A673 (cell line): ENCODE measurements around the gene ADARB2. TPM values are rescaled to one million over a fixed set of nuclear protein-coding genes. Genes with fewer than 3 reads are reported as not detected.

ENCODE experiments used
- BruUV-seq: library from RNA; stranded (reverse); fragments of 400-500 nt; replicated peaks from 2 replicates; lab custom pipeline; 2021; lab: Mats Ljungman, UMichigan
- CTCF ChIA-PET: fragments of 300-600 bp; sonication (Branson Sonifier 250); formaldehyde crosslinking; loops from one replicate; lab custom pipeline; 2022; ENCODE audit warnings: antibody characterized with exemption; lab: Charles Lee
- POLR2A ChIA-PET: fragments of 300-600 bp; sonication (Branson Sonifier 250); formaldehyde crosslinking; loops from one replicate; lab custom pipeline; 2022; ENCODE audit warnings: antibody characterized with exemption; ENCODE audit not compliant: low non-redundant PET; lab: Charles Lee
- DNase-seq: peaks from one replicate; pipeline ENCODE4 v3.0.0-alpha.2; 2015; ENCODE audit warnings: low spot score
- H3K27ac ChIP-seq: fragments of 200-600 bp; sonication (generic); 2 replicates; pipeline ENCODE4 v1.5.1; 2016; ENCODE audit warnings: mixed run types, low read depth, mild to moderate bottlenecking, mixed read lengths, antibody characterized with exemption, low read length; ENCODE audit not compliant: poor library complexity, severe bottlenecking
- H3K27me3 ChIP-seq: fragments of 200-600 bp; sonication (generic); replicated peaks from 2 replicates; pipeline ENCODE4 v1.6.1; 2017; ENCODE audit warnings: mixed run types, low read depth, mild to moderate bottlenecking, mixed read lengths, antibody characterized with exemption, low read length; ENCODE audit not compliant: insufficient read depth, poor library complexity
- H3K36me3 ChIP-seq: fragments of 200-600 bp; sonication (generic); 2 replicates; pipeline ENCODE4 v1.6.1; 2016; ENCODE audit warnings: mixed run types, mild to moderate bottlenecking, mixed read lengths, antibody characterized with exemption, low read length; ENCODE audit not compliant: insufficient read depth, poor library complexity, severe bottlenecking
- H3K4me1 ChIP-seq: fragments of 200-600 bp; sonication (generic); 2 replicates; pipeline ENCODE4 v1.6.1; 2017; ENCODE audit warnings: mixed run types, mild to moderate bottlenecking, mixed read lengths, antibody characterized with exemption, low read length; ENCODE audit not compliant: insufficient read depth, poor library complexity, severe bottlenecking
- H3K4me3 ChIP-seq: fragments of 200-600 bp; sonication (generic); 2 replicates; pipeline ENCODE4 v1.5.1; 2016; ENCODE audit warnings: low read depth, mixed run types, mild to moderate bottlenecking, mixed read lengths, low read length; ENCODE audit not compliant: poor library complexity, severe bottlenecking
- H3K9me3 ChIP-seq: fragments of 200-600 bp; sonication (generic); 2 replicates; pipeline ENCODE4 v1.6.1; 2016; ENCODE audit warnings: mixed run types, low read depth, mild to moderate bottlenecking, mixed read lengths, antibody characterized with exemption, low read length; ENCODE audit not compliant: poor library complexity, severe bottlenecking
- CTCF ChIP-seq: fragments of 300-800, 200-600 bp; sonication (generic); conservative IDR thresholded peaks from 2 replicates; pipeline ENCODE4 v1.5.1; 2017; ENCODE audit warnings: low read depth, mild to moderate bottlenecking, antibody characterized with exemption, low read length, moderate library complexity, mixed read lengths
- EZH2 ChIP-seq: fragments of 200-600 bp; sonication (generic); IDR thresholded peaks from 2 replicates; pipeline ENCODE4 v1.6.1; 2017; ENCODE audit warnings: borderline replicate concordance, low read depth, mild to moderate bottlenecking, mixed read lengths, antibody characterized with exemption, low read length; ENCODE audit not compliant: poor library complexity, severe bottlenecking
- intact Hi-C: fragments of 100-400 bp; cut with micrococcal nuclease; formaldehyde crosslinking; loops from one replicate; pipeline ENCODE4 v1.10.0; 2022; ENCODE audit not compliant: unreplicated experiment
- total RNA-seq: library from RNA; stranded (reverse); gene quantifications from 2 replicates; pipeline ENCODE4 v1.2.3, GENCODE V29; 2021

Gene ADARB2
- total RNA-seq, 1 experiment from 2014 or later: not detected

GRCh38 chr10:1196656-1197055 lies 540.7 kb downstream of the ADARB2 start:
- Histone ChIP-seq H3K4me3 (no peak overlapping the region), H3K36me3 (no peaks in the 10 kb centered on the region), H3K4me1 (no peaks in the 10 kb centered on the region), H3K27me3 (peaks cover 93% of the 10 kb centered on the region), H3K9me3 (no peaks in the 10 kb centered on the region), H3K27ac (no peak overlapping the region)
- DNase-seq: no peak
- BruUV-seq: no TSS peak
- no peak for TF ChIP-seq CTCF
- TF ChIP-seq EZH2: no peak
- intact Hi-C loops: no loop called here
- ChIA-PET POLR2A (no interaction called here), CTCF (no interaction called here)

- Histone ChIP-seq H3K27ac (no peak overlapping the region), H3K4me3 (no peak overlapping the region), H3K27me3 (peaks cover 92% of the 10 kb centered on the region), H3K36me3 (no peaks in the 10 kb centered on the region), H3K4me1 (no peaks in the 10 kb centered on the region), H3K9me3 (no peaks in the 10 kb centered on the region)
- intact Hi-C loops: no loop called here
- no TSS peak for BruUV-seq
- CTCF ChIA-PET: no interaction called here
- POLR2A ChIA-PET: interaction anchor here (0.6 kb wide), 1 partner anchor 8 kb away, joined by 5 read pairs; no protein-coding TSS in a partner anchor
- TF ChIP-seq CTCF: no peak
- TF ChIP-seq EZH2: no peak
- no peak for DNase-seq
These were observed 541.5 kb downstream of the ADARB2 start for GRCh38 chr10:1195828-1196227.

GRCh38 chr10:1194161-1194560 lies 543.2 kb downstream of the ADARB2 start:
- no peak for DNase-seq
- no TSS peak for BruUV-seq
- peaks cover 84% of the 10 kb centered on the region for H3K27me3 ChIP-seq
- intact Hi-C loops: no loop called here
- TF ChIP-seq EZH2 (no peak), CTCF (no peak)
- no peaks in the 10 kb centered on the region for H3K9me3 ChIP-seq
- no peak overlapping the region for H3K4me3 ChIP-seq
- no peak overlapping the region for H3K27ac ChIP-seq
- no peaks in the 10 kb centered on the region for H3K36me3 ChIP-seq
- CTCF ChIA-PET: no interaction called here
- POLR2A ChIA-PET: no interaction called here
- H3K4me1 ChIP-seq: no peaks in the 10 kb centered on the region
